DMS53 (cell line): ENCODE results near the gene PSPC1.
A peak's percentile ranks its signal among the peaks of the same experiment; 100 is the strongest.
"Not testable (repeated sequence)": the region's sequence is repeated elsewhere in the genome, so short reads cannot be mapped to it uniquely, and the experiment has no call there.

Experiments
- DNase-seq: peaks from one replicate; lab custom pipeline; 2025; lab: John Stamatoyannopoulos, UW

PSPC1 gene

GRCh38 chr13:19763618-19764017, 19.1 kb downstream of the PSPC1 start:
- DNase-seq: no peak

GRCh38 chr13:19759669-19760068, 23.1 kb downstream of the PSPC1 start:
- no peak for DNase-seq

DNA sequence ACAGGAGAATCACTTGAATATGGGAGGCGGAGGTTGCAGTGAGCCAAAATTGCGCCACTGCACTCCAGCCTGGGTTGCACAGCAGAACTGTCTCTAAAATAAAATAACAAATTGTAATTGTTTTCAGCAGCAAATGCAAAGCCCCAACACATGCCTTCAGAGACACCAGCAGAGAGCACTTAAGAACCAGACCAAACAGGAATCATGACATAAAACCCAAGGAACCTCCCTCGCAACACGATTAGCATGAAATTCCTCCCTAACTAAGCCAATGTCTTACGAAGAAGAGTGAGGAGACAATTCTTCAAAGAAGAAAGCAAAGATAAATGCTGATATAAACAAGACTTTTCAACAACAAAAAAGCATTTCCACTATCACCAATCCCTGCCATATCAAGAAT, 40.1 kb downstream of the PSPC1 start:
- no peak for DNase-seq

DNA sequence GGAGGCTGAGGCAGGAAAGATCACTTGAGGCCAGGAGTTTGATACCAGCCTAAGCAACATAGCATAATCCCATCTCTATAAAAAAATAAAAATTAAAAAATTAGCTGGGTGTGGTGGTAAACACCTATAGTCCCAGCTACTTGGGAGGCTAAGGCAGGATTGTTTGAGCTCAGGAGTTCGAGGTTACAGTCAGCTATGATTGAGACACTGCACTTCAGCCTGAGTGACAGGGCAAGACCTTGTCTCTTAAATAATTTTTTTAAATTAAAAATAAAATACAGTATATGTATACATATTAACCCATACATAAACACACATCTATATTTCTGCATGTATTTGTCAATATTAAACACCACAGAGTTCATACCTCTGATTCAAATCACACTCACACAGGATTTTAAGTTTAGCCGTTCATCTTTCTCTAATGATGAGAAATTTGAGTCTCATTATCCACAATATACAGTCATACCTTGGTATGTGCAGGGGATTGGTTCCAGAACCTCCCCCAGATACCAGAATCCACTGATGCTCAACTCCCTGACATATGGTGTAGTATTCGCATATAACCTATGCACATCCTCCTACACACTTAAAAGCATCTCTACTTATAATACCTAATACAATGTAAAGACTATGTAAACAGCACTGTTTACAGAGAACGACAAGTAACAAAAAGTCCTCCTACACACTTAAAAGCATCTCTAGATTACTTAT, 44.7 kb downstream of the PSPC1 start:
- DNase-seq: peak; percentile 7

DNA sequence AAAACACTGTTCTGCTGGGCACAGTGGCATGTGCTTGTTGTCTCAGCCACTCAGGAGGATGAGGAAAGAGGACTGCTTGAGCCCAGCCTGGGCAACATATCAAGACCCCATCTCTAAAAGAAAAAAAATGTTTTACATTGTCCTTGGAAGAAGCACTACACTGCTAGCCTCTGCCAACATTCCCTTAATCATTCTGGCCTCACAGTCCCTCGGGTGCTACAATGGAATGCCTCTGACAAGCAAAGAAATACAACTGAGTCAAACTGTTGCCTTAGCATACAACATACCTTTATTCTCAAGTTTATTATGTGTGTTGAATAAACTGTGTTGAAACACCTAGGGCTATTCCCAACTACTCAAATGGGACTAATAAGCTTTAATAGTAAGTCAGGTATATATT, 56.1 kb downstream of the PSPC1 start:
- DNase-seq: no peak

- DNase-seq: no peak
These were observed 57.4 kb downstream of the PSPC1 start for GRCh38 chr13:19725320-19725719.

DNA sequence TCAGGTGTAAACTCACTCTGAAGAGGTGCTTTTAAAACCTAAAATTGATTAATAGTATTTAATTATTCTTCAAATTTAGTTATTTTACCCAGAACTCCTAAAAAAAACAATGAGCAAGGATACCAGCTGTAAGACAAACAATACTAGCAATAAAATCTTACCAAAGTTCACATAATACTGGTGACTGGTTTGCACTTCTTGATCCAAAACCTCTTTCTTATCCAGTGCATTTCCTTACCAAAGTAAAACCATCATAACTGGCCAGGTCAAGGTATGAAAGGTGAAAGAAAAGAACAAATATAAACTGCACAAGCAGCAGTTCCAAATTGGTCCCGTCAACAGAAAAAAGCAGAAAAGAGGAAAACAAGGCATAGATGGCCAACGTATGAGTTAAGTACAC, 62.7 kb downstream of the PSPC1 start:
- DNase-seq: no peak

DNA sequence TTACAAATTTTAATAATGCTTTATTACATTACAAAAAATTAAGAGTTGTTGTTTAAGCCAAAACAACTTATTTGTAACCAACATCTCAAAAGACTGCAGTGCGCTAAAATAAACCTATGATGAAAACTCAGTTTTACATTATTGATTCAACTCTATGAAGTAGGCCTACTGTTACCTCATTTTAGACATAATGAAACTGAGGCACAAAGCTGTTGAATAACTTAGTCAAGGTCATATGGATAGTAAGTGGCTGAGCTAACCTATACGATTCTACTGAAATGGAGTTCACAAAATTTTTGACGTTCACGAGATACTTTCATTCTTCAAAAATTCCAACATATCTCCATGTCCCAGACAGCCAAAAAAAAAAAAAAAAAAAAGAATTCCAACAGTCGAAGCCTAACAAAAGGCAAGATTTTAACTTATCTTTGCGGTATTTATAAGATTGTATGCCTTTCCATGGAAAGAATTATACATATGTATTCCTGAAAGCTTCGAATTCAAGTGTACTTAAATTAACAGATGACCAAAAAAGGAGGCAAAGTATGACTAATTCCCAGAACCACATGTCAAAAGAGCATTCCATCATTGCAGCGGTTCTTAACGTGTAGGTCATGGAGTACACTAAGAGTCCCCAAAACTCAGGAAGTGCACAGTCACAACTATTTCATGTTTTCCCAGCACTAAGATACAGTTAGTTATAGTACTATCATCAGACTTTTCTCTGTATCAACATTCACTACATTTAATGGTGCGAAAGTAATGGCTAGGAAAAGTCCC, 69.4 kb downstream of the PSPC1 start:
- no peak for DNase-seq

GRCh38 chr13:19709782-19710181, 73.0 kb downstream of the PSPC1 start:
- DNase-seq: not testable (repeated sequence)

DNA sequence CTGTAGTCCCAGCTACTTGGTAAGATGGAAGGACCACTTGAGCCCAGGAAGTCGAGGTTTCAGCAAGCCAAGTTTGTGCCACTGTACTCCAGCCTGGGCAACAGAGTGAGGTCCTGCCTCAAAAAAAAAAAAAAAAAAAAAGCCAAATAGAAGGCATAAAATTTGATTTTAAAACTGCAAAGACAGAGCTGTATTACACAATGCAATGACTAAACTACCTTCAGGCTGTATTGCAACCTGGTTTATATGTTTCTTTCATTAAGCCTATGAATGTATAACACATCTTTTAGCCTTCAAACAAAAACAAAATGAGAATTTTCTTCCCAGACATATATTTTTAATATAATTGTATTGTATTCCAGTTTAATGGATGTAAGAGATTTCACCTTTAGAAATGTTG, 73.7 kb downstream of the PSPC1 start:
- DNase-seq: not testable (repeated sequence)

- DNase-seq: not testable (repeated sequence)
These were observed 78.5 kb downstream of the PSPC1 start for GRCh38 chr13:19704256-19704655.

GRCh38 chr13:19701619-19702018, 81.1 kb downstream of the PSPC1 start:
- DNase-seq: not testable (repeated sequence)

- DNase-seq: not testable (repeated sequence)
These were observed 81.8 kb downstream of the PSPC1 start for GRCh38 chr13:19700963-19701362.

DNA sequence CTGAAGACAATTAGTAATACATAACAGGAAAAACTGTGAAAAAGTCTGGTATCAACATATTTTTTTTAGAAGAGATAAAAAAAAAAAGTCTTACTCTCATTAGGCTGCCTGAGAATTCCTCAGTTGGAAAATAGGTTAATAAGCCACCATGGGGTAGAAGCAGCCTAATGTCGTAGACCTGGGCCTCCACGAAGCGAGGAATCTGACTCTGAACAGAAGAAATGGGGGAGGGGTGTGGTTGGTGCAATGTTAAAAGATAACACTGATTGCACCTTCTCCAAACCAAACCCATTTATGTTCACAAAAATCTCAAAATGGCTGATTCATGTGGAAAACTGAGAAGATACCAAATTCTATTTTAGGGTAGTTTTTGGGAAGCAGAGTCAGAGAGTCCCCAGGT, 86.9 kb downstream of the PSPC1 start:
- no peak for DNase-seq

- no peak for DNase-seq
These were observed 87.3 kb downstream of the PSPC1 start for GRCh38 chr13:19695428-19695827.

DNA sequence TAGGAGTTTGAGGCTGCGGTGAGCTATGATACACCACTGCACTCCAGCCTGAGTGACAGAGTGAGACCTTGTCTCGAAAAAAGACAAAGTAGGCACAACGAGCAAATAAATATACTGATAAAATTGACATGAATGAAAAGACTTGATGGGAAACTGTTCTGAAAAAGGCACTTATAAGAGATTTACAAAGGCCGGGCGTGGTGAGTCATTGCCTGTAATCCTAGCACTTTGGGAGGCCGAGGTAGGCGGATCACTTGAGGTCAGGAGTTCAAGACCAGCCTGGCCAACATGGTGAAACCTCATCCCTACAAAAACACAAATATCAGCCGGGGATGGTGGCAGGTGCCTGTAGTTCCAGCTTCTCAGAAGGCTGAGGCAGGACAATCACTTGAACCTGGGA, 91.3 kb downstream of the PSPC1 start:
- DNase-seq: not testable (repeated sequence)

DNA sequence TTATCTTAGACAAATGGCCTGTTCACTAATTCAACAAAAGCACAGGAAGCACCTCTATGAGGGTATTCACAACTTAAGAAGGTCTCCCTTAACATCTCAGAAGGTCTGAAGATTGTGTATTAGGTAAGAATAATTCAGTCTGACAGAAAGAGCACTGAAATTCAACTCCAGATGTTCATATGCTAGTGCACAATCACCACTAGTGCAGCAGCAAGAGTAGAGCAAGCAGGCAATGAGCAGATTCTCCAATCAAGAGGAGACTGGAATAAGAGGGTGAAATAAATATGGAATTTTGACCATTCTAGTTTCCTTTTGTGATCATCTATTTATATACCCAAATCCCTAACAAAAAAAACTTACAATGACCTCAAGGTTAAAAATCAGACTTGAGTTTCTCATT, 97.3 kb downstream of the PSPC1 start:
- DNase-seq: no peak

GRCh38 chr13:19685034-19685433, 97.7 kb downstream of the PSPC1 start:
- DNase-seq: no peak

DNA sequence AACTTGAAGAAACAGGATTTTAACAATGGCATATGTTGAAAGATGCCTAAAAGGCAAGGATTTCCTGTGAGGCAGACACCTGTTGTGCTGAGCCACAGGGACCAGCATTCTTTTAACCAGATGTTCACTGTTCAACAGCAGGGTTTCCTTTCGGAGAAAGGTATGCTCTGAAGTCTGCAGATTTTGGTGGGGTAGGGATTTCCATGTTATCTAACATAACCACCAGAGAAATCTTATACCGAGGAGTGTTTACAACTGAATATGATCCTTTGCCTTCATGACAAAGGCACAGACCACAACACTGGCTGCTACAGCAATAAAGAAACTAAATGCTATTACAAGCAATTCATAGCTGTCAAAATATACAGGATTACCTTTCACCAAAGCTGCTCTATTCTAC, 101.2 kb downstream of the PSPC1 start:
- DNase-seq: no peak

- no peak for DNase-seq
These were observed 102.0 kb downstream of the PSPC1 start for GRCh38 chr13:19680751-19681150.

DNA sequence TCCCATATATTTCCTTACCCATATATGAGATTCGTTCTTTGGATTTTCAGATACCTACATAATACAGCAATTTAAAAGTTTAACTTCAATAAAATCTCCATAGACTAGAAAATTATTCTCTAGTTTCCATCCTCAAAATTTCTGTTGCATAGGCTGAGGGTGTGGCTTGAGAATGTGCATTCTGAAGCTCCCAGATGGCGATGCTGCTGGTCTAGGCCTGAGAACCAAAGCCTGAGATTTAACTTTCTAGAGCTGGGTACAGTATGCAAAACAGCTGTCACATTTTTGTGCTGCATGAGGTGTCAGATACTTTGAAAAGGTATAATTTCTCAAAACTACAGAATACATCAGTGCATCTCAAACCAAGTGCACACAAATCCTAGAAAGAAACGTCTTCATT, 106.6 kb downstream of the PSPC1 start:
- no peak for DNase-seq

DNA sequence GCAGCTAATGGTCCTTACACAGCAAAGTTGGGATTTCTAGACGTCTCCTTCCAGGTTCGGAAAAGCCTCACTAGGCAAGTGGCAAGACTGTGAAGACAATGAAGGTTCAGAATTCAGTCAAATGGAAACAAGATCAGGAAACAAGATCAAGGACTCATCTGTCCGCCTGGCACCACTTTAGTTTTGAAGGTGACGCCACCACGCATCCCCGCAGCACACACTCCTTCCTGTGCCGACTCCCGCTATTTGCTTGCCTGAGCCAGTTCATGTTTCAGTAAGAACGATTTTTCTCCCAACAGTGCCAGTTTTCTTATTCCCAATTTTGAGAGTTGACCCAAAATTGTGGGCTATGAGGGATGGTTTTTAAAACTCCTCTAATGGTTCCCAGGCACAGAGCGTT, 107.8 kb downstream of the PSPC1 start:
- DNase-seq: no peak
